ENCODE data around the gene CNTN6. TPM values are rescaled to one million over a fixed set of nuclear protein-coding genes. Genes with fewer than 3 reads are reported as not detected.

CNTN6 gene
- total RNA-seq, 4 donors from 2014 or later = not detected

DNA sequence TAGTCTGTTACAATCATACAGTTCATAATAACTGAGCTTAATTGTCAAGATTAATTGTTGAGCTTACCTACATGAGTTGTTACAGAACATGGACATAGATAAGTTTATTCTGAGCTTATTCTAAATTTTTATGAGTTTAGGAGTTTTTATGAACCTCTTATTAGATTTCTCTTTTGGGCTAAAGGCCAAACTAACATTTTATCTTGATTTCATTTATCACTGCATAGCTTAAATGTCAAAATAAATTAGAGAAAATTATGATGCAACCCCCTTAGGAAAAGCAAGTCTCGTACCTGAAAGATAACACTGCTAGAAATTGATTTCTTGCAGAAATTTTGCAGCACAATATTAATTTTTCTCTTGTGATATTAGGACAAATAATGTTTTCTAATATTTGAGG, 54.5 kb downstream of the CNTN6 start:
- no peak for TF ChIP-seq POLR2A (IDR thresholded peaks at IDR 0.05)
- TF ChIP-seq, protein P1, sequence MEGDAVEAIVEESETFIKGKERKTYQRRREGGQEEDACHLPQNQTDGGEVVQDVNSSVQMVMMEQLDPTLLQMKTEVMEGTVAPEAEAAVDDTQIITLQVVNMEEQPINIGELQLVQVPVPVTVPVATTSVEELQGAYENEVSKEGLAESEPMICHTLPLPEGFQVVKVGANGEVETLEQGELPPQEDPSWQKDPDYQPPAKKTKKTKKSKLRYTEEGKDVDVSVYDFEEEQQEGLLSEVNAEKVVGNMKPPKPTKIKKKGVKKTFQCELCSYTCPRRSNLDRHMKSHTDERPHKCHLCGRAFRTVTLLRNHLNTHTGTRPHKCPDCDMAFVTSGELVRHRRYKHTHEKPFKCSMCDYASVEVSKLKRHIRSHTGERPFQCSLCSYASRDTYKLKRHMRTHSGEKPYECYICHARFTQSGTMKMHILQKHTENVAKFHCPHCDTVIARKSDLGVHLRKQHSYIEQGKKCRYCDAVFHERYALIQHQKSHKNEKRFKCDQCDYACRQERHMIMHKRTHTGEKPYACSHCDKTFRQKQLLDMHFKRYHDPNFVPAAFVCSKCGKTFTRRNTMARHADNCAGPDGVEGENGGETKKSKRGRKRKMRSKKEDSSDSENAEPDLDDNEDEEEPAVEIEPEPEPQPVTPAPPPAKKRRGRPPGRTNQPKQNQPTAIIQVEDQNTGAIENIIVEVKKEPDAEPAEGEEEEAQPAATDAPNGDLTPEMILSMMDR (IDR thresholded peaks at IDR 0.05 in 4 of 5, conservative IDR thresholded peaks at IDR 0.05 in 1 of 5) = no peak
- intact Hi-C loops (cut with DNase I; ENCODE audit: low total_unique reads) = no loop called here

DNA sequence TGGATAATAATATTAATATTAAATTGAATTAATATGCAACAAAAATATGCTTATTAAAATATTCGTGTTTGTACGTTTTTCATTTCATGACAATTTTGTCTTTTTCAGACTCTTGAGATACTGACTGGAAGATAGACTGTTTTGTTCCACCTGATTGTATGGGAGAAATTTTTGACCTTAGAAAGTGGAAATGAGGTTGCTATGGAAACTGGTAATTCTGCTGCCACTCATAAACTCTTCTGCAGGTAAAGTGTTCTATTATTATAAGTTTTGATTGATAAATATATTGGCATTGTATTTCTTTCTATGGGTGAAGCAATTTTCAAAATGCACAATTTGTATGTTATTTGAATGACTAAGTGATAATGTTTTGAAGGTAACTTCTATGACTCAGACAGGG, 55.0 kb downstream of the CNTN6 start:
- no peak for ATAC-seq
- Histone ChIP-seq H3K27me3 (no peaks in the 10 kb centered on the region), H3K36me3 (no peaks in the 10 kb centered on the region), H3K9me3 (no peaks in the 10 kb centered on the region), H3K4me3 (no peak overlapping the region), H3K4me1 (peaks cover 0 to 5% of the 10 kb centered on the region in 2 donors), H3K27ac (no peak overlapping the region)
- TF ChIP-seq, protein P1 (IDR thresholded peaks at IDR 0.05 in 4 of 5, conservative IDR thresholded peaks at IDR 0.05 in 1 of 5) = no peak
- no peak for TF ChIP-seq POLR2A (IDR thresholded peaks at IDR 0.05)
- intact Hi-C loops (cut with DNase I; ENCODE audit: low total_unique reads) (no loop called here), in situ Hi-C loops (cut with MboI; ENCODE audit: low sequenced_read_pairs in 4 of 4) (no loop called here)
- no peak for DNase-seq

More for the DNA sequence above, 54.5 kb downstream of the CNTN6 start:
- DNase-seq (no peak), ATAC-seq (no peak)
- H3K36me3 ChIP-seq = no peaks in the 10 kb centered on the region
- H3K27me3 ChIP-seq = no peaks in the 10 kb centered on the region
- H3K9me3 ChIP-seq = no peaks in the 10 kb centered on the region
- H3K4me3 ChIP-seq = no peak overlapping the region
- H3K27ac ChIP-seq = no peak overlapping the region
- peaks cover 0 to 5% of the 10 kb centered on the region in 2 donors for H3K4me1 ChIP-seq
- in situ Hi-C loops (cut with MboI; ENCODE audit: low sequenced_read_pairs in 4 of 4) = no loop called here

DNA sequence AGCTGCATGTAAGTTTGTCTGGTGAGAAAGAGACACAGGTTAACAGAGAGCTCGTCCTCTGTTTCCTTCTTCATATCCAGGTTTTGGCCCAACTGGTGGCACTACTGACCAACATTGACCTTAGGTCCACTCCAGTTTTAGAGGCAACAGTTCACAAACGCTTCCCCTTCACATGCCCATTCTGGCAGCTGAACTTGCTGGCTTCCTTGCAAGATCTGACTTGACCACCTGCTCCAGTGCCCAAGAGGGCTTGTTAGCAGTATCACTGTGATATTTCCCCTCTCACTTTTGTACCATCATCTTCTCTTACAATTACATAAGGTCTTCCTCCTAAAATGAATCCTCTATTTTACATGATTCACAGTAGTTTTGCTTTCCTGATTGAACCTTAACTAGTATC, 71.3 kb downstream of the CNTN6 start:
- intact Hi-C loops (cut with DNase I; ENCODE audit: low total_unique reads) (no loop called here), in situ Hi-C loops (cut with MboI; ENCODE audit: low sequenced_read_pairs in 4 of 4) (no loop called here)
- TF ChIP-seq, protein P1 (IDR thresholded peaks at IDR 0.05 in 4 of 5, conservative IDR thresholded peaks at IDR 0.05 in 1 of 5) = no peak
- TF ChIP-seq POLR2A (IDR thresholded peaks at IDR 0.05) = no peak
- H3K4me1 ChIP-seq = no peaks in the 10 kb centered on the region
- H3K27me3 ChIP-seq = no peaks in the 10 kb centered on the region
- no peaks in the 10 kb centered on the region for H3K36me3 ChIP-seq
- no peaks in the 10 kb centered on the region for H3K9me3 ChIP-seq
- H3K4me3 ChIP-seq = no peak overlapping the region
- DNase-seq (no peak), ATAC-seq (no peak)
- no peak overlapping the region for H3K27ac ChIP-seq

DNA sequence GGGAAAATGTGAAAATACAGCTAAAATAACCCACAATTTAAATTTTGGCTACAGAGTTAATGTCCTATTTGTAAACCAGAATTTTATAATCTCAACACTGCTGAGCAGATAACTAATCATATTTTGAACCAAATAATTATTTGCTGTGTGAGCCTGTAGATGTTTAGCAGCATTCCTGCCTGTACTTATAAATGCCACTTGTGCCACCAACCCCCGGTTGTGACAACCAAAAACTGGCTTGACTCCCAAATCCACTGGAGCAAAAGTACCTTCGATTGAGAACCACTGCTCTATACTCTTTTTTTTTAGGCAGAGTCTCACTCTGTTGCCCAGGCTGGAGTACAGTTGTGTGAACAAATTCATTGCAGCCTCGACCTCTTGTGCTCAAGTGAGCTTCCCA, 78.5 kb downstream of the CNTN6 start:
- H3K27ac ChIP-seq = no peak overlapping the region
- H3K4me1 ChIP-seq = peaks cover 0 to 4% of the 10 kb centered on the region in 2 donors
- ATAC-seq = no peak
- H3K4me3 ChIP-seq = no peak overlapping the region
- no peak for TF ChIP-seq POLR2A (IDR thresholded peaks at IDR 0.05)
- TF ChIP-seq, protein P1 (IDR thresholded peaks at IDR 0.05 in 4 of 5, conservative IDR thresholded peaks at IDR 0.05 in 1 of 5) = no peak
- no peaks in the 10 kb centered on the region for H3K36me3 ChIP-seq
- no peaks in the 10 kb centered on the region for H3K9me3 ChIP-seq
- in situ Hi-C loops (cut with MboI; ENCODE audit: low sequenced_read_pairs in 4 of 4) = no loop called here
- no peaks in the 10 kb centered on the region for H3K27me3 ChIP-seq
- no peak for DNase-seq
- intact Hi-C loops (cut with DNase I; ENCODE audit: low total_unique reads) = no loop called here

DNA sequence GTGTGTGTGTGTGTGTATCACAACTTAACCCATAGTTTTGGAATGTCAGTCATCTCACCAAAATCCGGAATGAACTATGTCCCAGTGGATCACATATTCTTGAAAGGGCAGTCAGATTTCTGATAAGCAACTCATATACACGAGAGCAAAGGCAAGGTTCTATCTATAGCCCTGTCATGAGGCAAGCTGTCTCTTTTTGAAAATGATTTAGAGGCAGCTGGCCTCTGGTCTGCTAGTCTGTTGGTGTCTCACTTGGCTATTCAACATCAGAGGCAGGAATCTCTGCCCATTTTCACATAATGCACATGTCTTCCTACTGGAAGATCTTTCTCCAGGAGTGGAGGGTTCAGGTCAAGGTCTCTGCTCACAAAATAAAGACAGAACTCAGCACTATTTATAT, 79.8 kb downstream of the CNTN6 start:
- Histone ChIP-seq H3K4me3 (no peak overlapping the region), H3K4me1 (peaks cover 0 to 4% of the 10 kb centered on the region in 2 donors), H3K36me3 (no peaks in the 10 kb centered on the region), H3K27me3 (no peaks in the 10 kb centered on the region), H3K27ac (peak overlapping the region in 2 of 4 donors; percentile 23 to 57), H3K9me3 (no peaks in the 10 kb centered on the region)
- ATAC-seq (peak; percentile 82 to 89), DNase-seq (peak in 1 of 2 donors; percentile 15)
- intact Hi-C loops (cut with DNase I; ENCODE audit: low total_unique reads) = no loop called here
- TF ChIP-seq, protein P1 (IDR thresholded peaks at IDR 0.05 in 4 of 5, conservative IDR thresholded peaks at IDR 0.05 in 1 of 5) = no peak
- no peak for TF ChIP-seq POLR2A (IDR thresholded peaks at IDR 0.05)
- in situ Hi-C loops (cut with MboI; ENCODE audit: low sequenced_read_pairs in 4 of 4) = no loop called here

All from gastrocnemius medialis (tissue), 4 donors.